Activated T-cell treated with anti-CD3 and anti-CD28 coated beads, Interleukin-2, amount 50 U/mL, for 24 hours (primary cell): ENCODE data around the gene WASHC2C.
"Not testable (repeated sequence)": the region's sequence is repeated elsewhere in the genome, so short reads cannot be mapped to it uniquely, and the experiment has no call there.

Experiments used
- DNase-seq: peaks from one replicate; pipeline ENCODE4 v3.0.0-alpha.2; 2020
- H3K27ac Mint-ChIP-seq: 2 replicates; pipeline ENCODE4 v1.8.0; 2020; ENCODE audit warnings: mild to moderate bottlenecking, mixed read lengths
- H3K27me3 Mint-ChIP-seq: 2 replicates; pipeline ENCODE4 v1.8.0; 2020; ENCODE audit warnings: mixed read lengths
- H3K36me3 Mint-ChIP-seq: 2 replicates; pipeline ENCODE4 v1.8.0; 2020; ENCODE audit warnings: low read depth, mixed read lengths
- H3K4me1 Mint-ChIP-seq: 2 replicates; pipeline ENCODE4 v1.8.0; 2020; ENCODE audit warnings: low read depth, mixed read lengths
- H3K4me3 Mint-ChIP-seq: 2 replicates; pipeline ENCODE4 v1.8.0; 2020; ENCODE audit warnings: mild to moderate bottlenecking, moderate library complexity, mixed read lengths
- H3K9me3 Mint-ChIP-seq: 2 replicates; pipeline ENCODE4 v1.8.0; 2020; ENCODE audit warnings: mixed read lengths

The WASHC2C gene

GRCh38 chr10:45804996-45805395 lies 77.9 kb downstream of the WASHC2C start:
- not testable (repeated sequence) for H3K36me3 Mint-ChIP-seq, H3K27ac Mint-ChIP-seq, H3K4me1 Mint-ChIP-seq, H3K4me3 Mint-ChIP-seq, H3K9me3 Mint-ChIP-seq, H3K27me3 Mint-ChIP-seq, DNase-seq

GRCh38 chr10:45809837-45810236 lies 82.8 kb downstream of the WASHC2C start:
- Mint-ChIP-seq H3K27me3 (no peaks in the 10 kb centered on the region), H3K4me1 (no peaks in the 10 kb centered on the region), H3K27ac (no peak overlapping the region), H3K9me3 (no peaks in the 10 kb centered on the region), H3K4me3 (no peak overlapping the region), H3K36me3 (no peaks in the 10 kb centered on the region)
- no peak for DNase-seq

- H3K9me3 Mint-ChIP-seq, result no peaks in the 10 kb centered on the region
- no peak overlapping the region for H3K27ac Mint-ChIP-seq
- H3K4me1 Mint-ChIP-seq, result no peaks in the 10 kb centered on the region
Observed at GRCh38 chr10:45811075-45811474, 84.0 kb downstream of the WASHC2C start.

GRCh38 chr10:45812959-45813358 lies 85.9 kb downstream of the WASHC2C start:
- DNase-seq, H3K27me3 Mint-ChIP-seq, H3K4me3 Mint-ChIP-seq, H3K4me1 Mint-ChIP-seq, H3K36me3 Mint-ChIP-seq, H3K9me3 Mint-ChIP-seq, H3K27ac Mint-ChIP-seq: not testable (repeated sequence)

More at GRCh38 chr10:45811075-45811474, 84.0 kb downstream of the WASHC2C start:
- H3K27me3 Mint-ChIP-seq, result no peaks in the 10 kb centered on the region
- H3K4me3 Mint-ChIP-seq, result no peak overlapping the region
- DNase-seq, result no peak
- H3K36me3 Mint-ChIP-seq, result no peaks in the 10 kb centered on the region

GRCh38 chr10:45814146-45814545 lies 87.1 kb downstream of the WASHC2C start:
- H3K36me3 Mint-ChIP-seq, H3K27me3 Mint-ChIP-seq, H3K9me3 Mint-ChIP-seq, H3K27ac Mint-ChIP-seq, H3K4me3 Mint-ChIP-seq, H3K4me1 Mint-ChIP-seq, DNase-seq: not testable (repeated sequence)

GRCh38 chr10:45817130-45817859 lies 90.2 kb downstream of the WASHC2C start:
- H3K4me3 Mint-ChIP-seq, result no peak overlapping the region
- H3K4me1 Mint-ChIP-seq, result no peaks in the 10 kb centered on the region
- no peaks in the 10 kb centered on the region for H3K36me3 Mint-ChIP-seq
- H3K27ac Mint-ChIP-seq, result no peak overlapping the region
- no peaks in the 10 kb centered on the region for H3K27me3 Mint-ChIP-seq
- no peak for DNase-seq
- no peaks in the 10 kb centered on the region for H3K9me3 Mint-ChIP-seq

GRCh38 chr10:45817912-45818311 lies 90.8 kb downstream of the WASHC2C start:
- H3K27ac Mint-ChIP-seq, result no peak overlapping the region

GRCh38 chr10:45819552-45819951 lies 92.5 kb downstream of the WASHC2C start:
- Mint-ChIP-seq H3K4me3 (no peak overlapping the region), H3K27ac (no peak overlapping the region), H3K36me3 (peaks cover 1% of the 10 kb centered on the region), H3K27me3 (no peaks in the 10 kb centered on the region), H3K9me3 (no peaks in the 10 kb centered on the region), H3K4me1 (no peaks in the 10 kb centered on the region)
- DNase-seq, result no peak

More at GRCh38 chr10:45817912-45818311, 90.8 kb downstream of the WASHC2C start:
- DNase-seq, result no peak
- Mint-ChIP-seq H3K9me3 (no peaks in the 10 kb centered on the region), H3K4me3 (no peak overlapping the region), H3K27me3 (no peaks in the 10 kb centered on the region), H3K36me3 (no peaks in the 10 kb centered on the region), H3K4me1 (no peaks in the 10 kb centered on the region)

GRCh38 chr10:45820107-45820830 lies 93.2 kb downstream of the WASHC2C start:
- not testable (repeated sequence) for H3K4me3 Mint-ChIP-seq, DNase-seq, H3K36me3 Mint-ChIP-seq, H3K4me1 Mint-ChIP-seq, H3K27ac Mint-ChIP-seq, H3K27me3 Mint-ChIP-seq, H3K9me3 Mint-ChIP-seq

GRCh38 chr10:45822918-45823317 lies 95.9 kb downstream of the WASHC2C start:
- H3K4me3 Mint-ChIP-seq, H3K27me3 Mint-ChIP-seq, H3K9me3 Mint-ChIP-seq, DNase-seq, H3K4me1 Mint-ChIP-seq, H3K27ac Mint-ChIP-seq, H3K36me3 Mint-ChIP-seq: not testable (repeated sequence)
